Measurements from ENCODE around the gene RMDN2.
"Not testable (repeated sequence)": the region's sequence is repeated elsewhere in the genome, so short reads cannot be mapped to it uniquely, and the experiment has no call there.

RMDN2 gene

GRCh38 chr2:38000485-38001222 is 75.6 kb downstream of the RMDN2 start:
- DNase-seq: no peak

GRCh38 chr2:38010187-38010586 is 85.1 kb downstream of the RMDN2 start:
- not testable (repeated sequence) for DNase-seq

GRCh38 chr2:38010995-38011394 is 85.9 kb downstream of the RMDN2 start:
- DNase-seq: no peak

GRCh38 chr2:38013158-38013752 is 88.2 kb downstream of the RMDN2 start:
- no peak for DNase-seq

GRCh38 chr2:38016219-38016618 is 91.1 kb downstream of the RMDN2 start:
- no peak for DNase-seq

- DNase-seq: no peak
Observed at GRCh38 chr2:38017836-38018235, 92.7 kb downstream of the RMDN2 start.

- not testable (repeated sequence) for DNase-seq
Observed at GRCh38 chr2:38020359-38021069, 95.4 kb downstream of the RMDN2 start.

GRCh38 chr2:38021589-38021988 is 96.5 kb downstream of the RMDN2 start:
- DNase-seq: no peak

- DNase-seq: no peak
Observed at GRCh38 chr2:38026846-38027245, 101.8 kb downstream of the RMDN2 start.

- no peak for DNase-seq
Observed at GRCh38 chr2:38028829-38029228, 103.7 kb downstream of the RMDN2 start.

- no peak for DNase-seq
Observed at GRCh38 chr2:38029512-38029911, 104.4 kb downstream of the RMDN2 start.

- no peak for DNase-seq
Observed at GRCh38 chr2:38030635-38031355, 105.7 kb downstream of the RMDN2 start.

- DNase-seq: no peak
Observed at GRCh38 chr2:38032946-38033345, 107.9 kb downstream of the RMDN2 start.

GRCh38 chr2:38033646-38034045 is 108.6 kb downstream of the RMDN2 start:
- DNase-seq: no peak

- no peak for DNase-seq
Observed at GRCh38 chr2:38035968-38036367, 110.9 kb downstream of the RMDN2 start.

GRCh38 chr2:38037325-38037724 is 112.2 kb downstream of the RMDN2 start:
- DNase-seq: no peak

GRCh38 chr2:38037757-38038621 is 112.9 kb downstream of the RMDN2 start:
- peak; percentile 7 to 29 for DNase-seq

- DNase-seq: no peak
Observed at GRCh38 chr2:38038682-38039081, 113.6 kb downstream of the RMDN2 start.

- no peak for DNase-seq
Observed at GRCh38 chr2:38039121-38039910, 114.2 kb downstream of the RMDN2 start.

GRCh38 chr2:38045811-38046210 is 120.7 kb downstream of the RMDN2 start:
- DNase-seq: no peak

- no peak for DNase-seq
Observed at GRCh38 chr2:38056216-38056615, 131.1 kb downstream of the RMDN2 start.

Measured in stimulated activated CD4-positive, alpha-beta T cell treated with anti-CD3 and anti-CD28 coated beads, Interleukin-2, amount 100 ng/mL, for 48 hours (primary cell).